WI38 (cell line): ENCODE data around the gene PLXDC1.
"Not testable (repeated sequence)": the region's sequence is repeated elsewhere in the genome, so short reads cannot be mapped to it uniquely, and the experiment has no call there.

ENCODE experiments used
- H3K4me3 ChIP-seq: 2 replicates; pipeline ENCODE4 v1.5.1; 2011; ENCODE audit warnings: low read depth, mild to moderate bottlenecking, control low read depth, low read length
- CTCF ChIP-seq: IDR thresholded peaks from 2 replicates; pipeline ENCODE4 v1.5.1; 2012; ENCODE audit warnings: low read depth, mild to moderate bottlenecking, control low read depth, low read length

The PLXDC1 gene

DNA sequence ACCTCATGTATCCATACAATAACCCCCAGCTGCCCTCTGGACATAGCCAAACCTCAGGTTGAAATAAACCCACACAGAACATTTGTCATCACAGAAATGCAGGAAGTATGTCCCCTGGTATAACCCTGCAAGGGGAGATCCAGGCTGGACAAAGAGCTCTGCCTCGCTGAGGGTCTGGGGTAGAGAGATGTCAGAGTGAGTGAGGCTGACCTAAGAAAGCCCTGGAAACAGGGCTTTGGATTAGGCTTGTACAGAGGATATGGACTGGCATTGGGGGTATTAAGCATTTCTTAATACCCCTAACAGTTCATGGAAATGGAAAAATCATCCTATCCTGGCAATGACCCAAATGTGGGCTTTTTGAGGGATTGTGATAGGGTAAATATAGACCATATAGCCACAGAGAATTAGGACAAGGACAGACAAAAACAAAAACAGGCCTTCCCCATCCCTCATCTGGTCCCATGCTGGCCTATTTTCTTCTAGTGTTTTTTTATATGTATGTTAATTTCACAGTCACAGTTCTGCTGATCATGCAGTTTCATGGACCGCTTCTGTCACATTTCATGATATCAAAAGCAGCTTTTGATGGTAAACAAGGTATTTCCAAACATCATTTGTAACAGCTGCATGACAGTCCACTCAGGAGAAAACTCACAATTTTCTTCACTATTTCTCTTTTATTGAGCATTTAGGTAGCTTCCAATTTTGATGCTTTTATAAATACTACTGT, 26.1 kb downstream of the PLXDC1 start:
- H3K4me3 ChIP-seq, result no peak overlapping the region
- no peak for TF ChIP-seq CTCF

- TF ChIP-seq CTCF, result no peak
- H3K4me3 ChIP-seq, result no peak overlapping the region
These were observed 27.8 kb downstream of the PLXDC1 start for GRCh38 chr17:39123627-39124026.

DNA sequence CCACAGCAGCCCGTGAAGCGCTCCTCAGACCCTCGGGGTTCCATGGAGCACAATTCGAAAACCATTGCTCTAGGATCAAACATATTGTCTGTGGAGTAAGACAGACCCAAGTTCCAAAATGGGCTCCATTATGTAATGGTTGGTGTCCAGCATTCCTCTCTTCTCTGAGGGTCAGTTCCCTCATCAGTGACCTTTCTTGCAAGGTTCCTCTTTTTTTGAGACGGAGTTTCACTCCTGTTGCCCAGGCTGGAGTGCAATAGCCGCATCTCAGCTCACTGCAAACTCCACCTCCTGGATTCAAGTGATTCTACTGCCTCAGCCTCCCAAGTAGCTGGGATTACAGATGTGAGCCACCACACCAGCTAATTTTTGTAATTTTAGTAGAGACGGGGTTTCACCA, 28.4 kb downstream of the PLXDC1 start:
- no peak for TF ChIP-seq CTCF
- no peak overlapping the region for H3K4me3 ChIP-seq

GRCh38 chr17:39121919-39122318, 29.5 kb downstream of the PLXDC1 start:
- not testable (repeated sequence) for H3K4me3 ChIP-seq

GRCh38 chr17:39118674-39119419, 32.6 kb downstream of the PLXDC1 start:
- TF ChIP-seq CTCF, result no peak
- H3K4me3 ChIP-seq, result no peak overlapping the region

GRCh38 chr17:39116224-39116623, 35.2 kb downstream of the PLXDC1 start:
- TF ChIP-seq CTCF, result no peak
- no peak overlapping the region for H3K4me3 ChIP-seq

- TF ChIP-seq CTCF, result no peak
- H3K4me3 ChIP-seq, result no peak overlapping the region
These were observed 36.3 kb downstream of the PLXDC1 start for GRCh38 chr17:39115135-39115534.
